Stimulated activated naive B cell treated with anti-CD40 and anti-IgM and Interleukin-4, amounts not matched to agents 10 μg/mL and 1 μg/mL and 100 μg/mL, for 72 hours (primary cell): ENCODE results near the gene IFI27.

ENCODE experiments used
- ATAC-seq, 2 donors: fragments of 150-1000 bp; cut with Tn5 transposase; replicated peaks; 2 replicates each; pipeline ENCODE4 v1.10.0; 2021; ENCODE audit warnings: moderate library complexity in 1 of 2
- DNase-seq: peaks from one replicate; pipeline ENCODE4 v3.0.0; 2021
- H3K27ac Mint-ChIP-seq: one replicate; pipeline ENCODE4 v1.8.0; 2022; ENCODE audit warnings: mild to moderate bottlenecking, mixed read lengths
- H3K27me3 Mint-ChIP-seq, 2 donors: one replicate each; pipeline ENCODE4 v1.8.0; 2022; ENCODE audit warnings: mixed read lengths in 2 of 2
- H3K36me3 Mint-ChIP-seq, 2 donors: one replicate each; pipeline ENCODE4 v1.8.0; 2022; ENCODE audit warnings: mixed read lengths in 2 of 2, mild to moderate bottlenecking in 1 of 2
- H3K4me1 Mint-ChIP-seq, 2 donors: one replicate each; pipeline ENCODE4 v1.8.0; 2022; ENCODE audit warnings: mixed read lengths in 2 of 2, mild to moderate bottlenecking in 1 of 2
- H3K4me3 Mint-ChIP-seq, 2 donors: one replicate each; pipeline ENCODE4 v1.8.0; 2022; ENCODE audit warnings: mild to moderate bottlenecking in 2 of 2, mixed read lengths in 2 of 2, moderate library complexity in 1 of 2
- H3K9me3 Mint-ChIP-seq, 2 donors: one replicate each; pipeline ENCODE4 v1.8.0; 2022; ENCODE audit warnings: mixed read lengths in 2 of 2, mild to moderate bottlenecking in 1 of 2

Gene IFI27

GRCh38 chr14:94089479-94089878 is 21.1 kb upstream of the IFI27 start:
- H3K27ac Mint-ChIP-seq = no peak overlapping the region
- no peaks in the 10 kb centered on the region for H3K27me3 Mint-ChIP-seq
- no peak overlapping the region for H3K4me3 Mint-ChIP-seq
- DNase-seq (no peak), ATAC-seq (no peak)
- peaks cover 1 to 5% of the 10 kb centered on the region in 2 donors for H3K36me3 Mint-ChIP-seq
- no peaks in the 10 kb centered on the region for H3K4me1 Mint-ChIP-seq
- peaks cover 2 to 4% of the 10 kb centered on the region in 2 donors for H3K9me3 Mint-ChIP-seq

GRCh38 chr14:94093418-94093817 is 17.1 kb upstream of the IFI27 start:
- ATAC-seq = no peak
- H3K9me3 Mint-ChIP-seq = no peaks in the 10 kb centered on the region
- DNase-seq = no peak
- H3K4me3 Mint-ChIP-seq = no peak overlapping the region
- no peak overlapping the region for H3K27ac Mint-ChIP-seq
- peaks cover 7 to 8% of the 10 kb centered on the region in 2 donors for H3K36me3 Mint-ChIP-seq
- no peaks in the 10 kb centered on the region for H3K27me3 Mint-ChIP-seq
- H3K4me1 Mint-ChIP-seq = no peaks in the 10 kb centered on the region

- DNase-seq (no peak), ATAC-seq (no peak)
- no peaks in the 10 kb centered on the region for H3K9me3 Mint-ChIP-seq
- H3K27ac Mint-ChIP-seq = no peak overlapping the region
- peaks cover 12 to 16% of the 10 kb centered on the region in 2 donors for H3K36me3 Mint-ChIP-seq
- H3K27me3 Mint-ChIP-seq = no peaks in the 10 kb centered on the region
- no peaks in the 10 kb centered on the region for H3K4me1 Mint-ChIP-seq
- no peak overlapping the region for H3K4me3 Mint-ChIP-seq
These were observed 13.4 kb upstream of the IFI27 start for GRCh38 chr14:94097091-94097490.

- Mint-ChIP-seq H3K9me3 (no peaks in the 10 kb centered on the region), H3K27ac (no peak overlapping the region), H3K36me3 (peaks cover 12 to 16% of the 10 kb centered on the region in 2 donors), H3K27me3 (no peaks in the 10 kb centered on the region), H3K4me3 (no peak overlapping the region), H3K4me1 (no peaks in the 10 kb centered on the region)
- ATAC-seq = no peak
- DNase-seq = no peak
These were observed 12.1 kb upstream of the IFI27 start for GRCh38 chr14:94098326-94098992.

GRCh38 chr14:94099006-94099405 is 11.5 kb upstream of the IFI27 start:
- Mint-ChIP-seq H3K27ac (no peak overlapping the region), H3K4me3 (no peak overlapping the region), H3K9me3 (no peaks in the 10 kb centered on the region), H3K27me3 (no peaks in the 10 kb centered on the region), H3K36me3 (peaks cover 12 to 16% of the 10 kb centered on the region in 2 donors), H3K4me1 (no peaks in the 10 kb centered on the region)
- DNase-seq (no peak), ATAC-seq (no peak)

GRCh38 chr14:94100847-94101246 is 9.7 kb upstream of the IFI27 start:
- no peak overlapping the region for H3K27ac Mint-ChIP-seq
- ATAC-seq = no peak

GRCh38 chr14:94101748-94102147 is 8.8 kb upstream of the IFI27 start:
- Mint-ChIP-seq H3K27me3 (no peaks in the 10 kb centered on the region), H3K27ac (peak overlapping the region; percentile 9), H3K4me1 (no peaks in the 10 kb centered on the region), H3K36me3 (peaks cover 12 to 16% of the 10 kb centered on the region in 2 donors), H3K4me3 (no peak overlapping the region), H3K9me3 (no peaks in the 10 kb centered on the region)
- ATAC-seq = no peak
- DNase-seq = no peak

More at GRCh38 chr14:94100847-94101246, 9.7 kb upstream of the IFI27 start:
- no peak overlapping the region for H3K4me3 Mint-ChIP-seq
- H3K4me1 Mint-ChIP-seq = no peaks in the 10 kb centered on the region
- DNase-seq = no peak
- no peaks in the 10 kb centered on the region for H3K27me3 Mint-ChIP-seq
- H3K36me3 Mint-ChIP-seq = peaks cover 12 to 16% of the 10 kb centered on the region in 2 donors
- H3K9me3 Mint-ChIP-seq = no peaks in the 10 kb centered on the region

GRCh38 chr14:94102768-94103482 is 7.6 kb upstream of the IFI27 start:
- H3K27me3 Mint-ChIP-seq = no peaks in the 10 kb centered on the region
- DNase-seq (no peak), ATAC-seq (no peak)
- H3K4me1 Mint-ChIP-seq = no peaks in the 10 kb centered on the region
- H3K27ac Mint-ChIP-seq = no peak overlapping the region
- no peak overlapping the region for H3K4me3 Mint-ChIP-seq
- H3K36me3 Mint-ChIP-seq = peaks cover 5 to 10% of the 10 kb centered on the region in 2 donors
- H3K9me3 Mint-ChIP-seq = peaks cover 0 to 1% of the 10 kb centered on the region in 2 donors

- Mint-ChIP-seq H3K36me3 (peaks cover 6 to 11% of the 10 kb centered on the region in 2 donors), H3K27ac (no peak overlapping the region), H3K27me3 (no peaks in the 10 kb centered on the region), H3K9me3 (peaks cover 0 to 2% of the 10 kb centered on the region in 2 donors), H3K4me1 (no peaks in the 10 kb centered on the region), H3K4me3 (no peak overlapping the region)
- no peak for ATAC-seq
- no peak for DNase-seq
These were observed 6.9 kb upstream of the IFI27 start for GRCh38 chr14:94103554-94104150.

GRCh38 chr14:94104731-94105130 is 5.8 kb upstream of the IFI27 start:
- Mint-ChIP-seq H3K27ac (no peak overlapping the region), H3K27me3 (no peaks in the 10 kb centered on the region), H3K4me1 (no peaks in the 10 kb centered on the region), H3K4me3 (no peak overlapping the region), H3K9me3 (peaks cover 0 to 2% of the 10 kb centered on the region in 2 donors), H3K36me3 (peaks cover 6 to 7% of the 10 kb centered on the region in 2 donors)
- DNase-seq = no peak
- no peak for ATAC-seq

- Mint-ChIP-seq H3K4me3 (no peak overlapping the region), H3K27me3 (peaks cover 11 to 26% of the 10 kb centered on the region in 2 donors), H3K4me1 (no peaks in the 10 kb centered on the region), H3K27ac (no peak overlapping the region), H3K9me3 (peaks cover 0 to 2% of the 10 kb centered on the region in 2 donors), H3K36me3 (peaks cover 2 to 3% of the 10 kb centered on the region in 2 donors)
- ATAC-seq (no peak), DNase-seq (no peak)
These were observed 653 bp upstream of the IFI27 start for GRCh38 chr14:94109915-94110250.

GRCh38 chr14:94111276-94112095 is 950 bp downstream of the IFI27 start:
- H3K4me3 Mint-ChIP-seq = no peak overlapping the region
- H3K9me3 Mint-ChIP-seq = peaks cover 0 to 2% of the 10 kb centered on the region in 2 donors
- peaks cover 20 to 42% of the 10 kb centered on the region in 2 donors for H3K27me3 Mint-ChIP-seq
- H3K27ac Mint-ChIP-seq = no peak overlapping the region
- DNase-seq (no peak), ATAC-seq (no peak)
- H3K36me3 Mint-ChIP-seq = peaks cover 2 to 3% of the 10 kb centered on the region in 2 donors
- H3K4me1 Mint-ChIP-seq = no peaks in the 10 kb centered on the region

GRCh38 chr14:94112513-94113063 is 2.1 kb downstream of the IFI27 start:
- H3K27ac Mint-ChIP-seq = no peak overlapping the region
- H3K9me3 Mint-ChIP-seq = peaks cover 0 to 2% of the 10 kb centered on the region in 2 donors
- no peak overlapping the region for H3K4me3 Mint-ChIP-seq
- H3K36me3 Mint-ChIP-seq = peaks cover 2 to 3% of the 10 kb centered on the region in 2 donors
- peaks cover 28 to 53% of the 10 kb centered on the region in 2 donors for H3K27me3 Mint-ChIP-seq
- DNase-seq = no peak
- H3K4me1 Mint-ChIP-seq = no peaks in the 10 kb centered on the region
- no peak for ATAC-seq

GRCh38 chr14:94113073-94113472 is 2.5 kb downstream of the IFI27 start:
- Mint-ChIP-seq H3K27me3 (peaks cover 33 to 58% of the 10 kb centered on the region in 2 donors), H3K36me3 (peaks cover 0 to under 1% of the 10 kb centered on the region in 2 donors), H3K4me3 (no peak overlapping the region), H3K4me1 (no peaks in the 10 kb centered on the region), H3K9me3 (no peaks in the 10 kb centered on the region), H3K27ac (no peak overlapping the region)
- DNase-seq (no peak), ATAC-seq (no peak)
